ENCODE measurements around the gene GGCX.

DNA sequence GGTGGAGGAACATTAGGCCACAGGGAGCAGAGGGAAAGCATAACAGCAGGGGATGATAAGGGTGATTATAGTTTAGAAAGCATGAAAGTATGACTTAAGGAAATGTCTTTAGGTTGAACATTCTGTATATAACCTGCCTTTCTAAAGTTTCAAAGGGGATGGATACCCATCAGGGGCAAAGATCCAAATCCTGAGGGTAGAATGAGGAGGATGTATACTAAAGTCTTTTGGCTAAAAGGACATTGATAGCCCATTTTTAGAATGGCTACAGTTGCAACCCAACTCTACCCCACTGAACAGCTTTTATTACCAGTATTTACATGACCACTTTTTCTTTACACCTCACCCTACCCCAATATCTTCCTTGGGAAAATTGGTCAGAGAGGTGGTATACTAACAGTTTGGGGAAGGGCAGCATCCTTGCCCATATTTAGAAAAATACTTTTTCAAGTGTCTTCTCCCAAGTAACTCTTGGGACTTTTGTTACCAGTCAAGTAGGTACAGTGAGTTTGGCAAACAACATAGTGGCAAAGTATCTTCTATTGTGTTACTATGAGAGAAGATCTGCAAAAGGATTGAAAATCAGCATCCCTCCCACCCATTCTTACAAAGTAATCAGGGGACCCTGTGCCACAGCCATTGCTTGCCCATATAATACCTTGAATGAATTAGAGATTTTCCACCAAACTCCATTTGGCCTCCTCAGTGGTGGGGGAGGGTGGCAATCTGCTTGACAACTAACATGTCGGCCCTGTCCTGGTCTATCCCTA lies 14.0 kb downstream of the GGCX start:
- TF ChIP-seq POLR2A (IDR thresholded peaks at IDR 0.05): no peak
- TF ChIP-seq, protein P1, sequence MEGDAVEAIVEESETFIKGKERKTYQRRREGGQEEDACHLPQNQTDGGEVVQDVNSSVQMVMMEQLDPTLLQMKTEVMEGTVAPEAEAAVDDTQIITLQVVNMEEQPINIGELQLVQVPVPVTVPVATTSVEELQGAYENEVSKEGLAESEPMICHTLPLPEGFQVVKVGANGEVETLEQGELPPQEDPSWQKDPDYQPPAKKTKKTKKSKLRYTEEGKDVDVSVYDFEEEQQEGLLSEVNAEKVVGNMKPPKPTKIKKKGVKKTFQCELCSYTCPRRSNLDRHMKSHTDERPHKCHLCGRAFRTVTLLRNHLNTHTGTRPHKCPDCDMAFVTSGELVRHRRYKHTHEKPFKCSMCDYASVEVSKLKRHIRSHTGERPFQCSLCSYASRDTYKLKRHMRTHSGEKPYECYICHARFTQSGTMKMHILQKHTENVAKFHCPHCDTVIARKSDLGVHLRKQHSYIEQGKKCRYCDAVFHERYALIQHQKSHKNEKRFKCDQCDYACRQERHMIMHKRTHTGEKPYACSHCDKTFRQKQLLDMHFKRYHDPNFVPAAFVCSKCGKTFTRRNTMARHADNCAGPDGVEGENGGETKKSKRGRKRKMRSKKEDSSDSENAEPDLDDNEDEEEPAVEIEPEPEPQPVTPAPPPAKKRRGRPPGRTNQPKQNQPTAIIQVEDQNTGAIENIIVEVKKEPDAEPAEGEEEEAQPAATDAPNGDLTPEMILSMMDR (IDR thresholded peaks at IDR 0.05): no peak
